GM12874 (cell line): ENCODE data around the gene SLC39A13.

Experiments used
- TF ChIP-seq, protein P1 (sequence below): IDR thresholded peaks from 2 replicates; pipeline ENCODE4 v1.5.1; 2011; ENCODE audit warnings: low read depth, mild to moderate bottlenecking, control low read depth, low read length, moderate library complexity; ENCODE audit not compliant: insufficient read depth

The SLC39A13 gene

DNA sequence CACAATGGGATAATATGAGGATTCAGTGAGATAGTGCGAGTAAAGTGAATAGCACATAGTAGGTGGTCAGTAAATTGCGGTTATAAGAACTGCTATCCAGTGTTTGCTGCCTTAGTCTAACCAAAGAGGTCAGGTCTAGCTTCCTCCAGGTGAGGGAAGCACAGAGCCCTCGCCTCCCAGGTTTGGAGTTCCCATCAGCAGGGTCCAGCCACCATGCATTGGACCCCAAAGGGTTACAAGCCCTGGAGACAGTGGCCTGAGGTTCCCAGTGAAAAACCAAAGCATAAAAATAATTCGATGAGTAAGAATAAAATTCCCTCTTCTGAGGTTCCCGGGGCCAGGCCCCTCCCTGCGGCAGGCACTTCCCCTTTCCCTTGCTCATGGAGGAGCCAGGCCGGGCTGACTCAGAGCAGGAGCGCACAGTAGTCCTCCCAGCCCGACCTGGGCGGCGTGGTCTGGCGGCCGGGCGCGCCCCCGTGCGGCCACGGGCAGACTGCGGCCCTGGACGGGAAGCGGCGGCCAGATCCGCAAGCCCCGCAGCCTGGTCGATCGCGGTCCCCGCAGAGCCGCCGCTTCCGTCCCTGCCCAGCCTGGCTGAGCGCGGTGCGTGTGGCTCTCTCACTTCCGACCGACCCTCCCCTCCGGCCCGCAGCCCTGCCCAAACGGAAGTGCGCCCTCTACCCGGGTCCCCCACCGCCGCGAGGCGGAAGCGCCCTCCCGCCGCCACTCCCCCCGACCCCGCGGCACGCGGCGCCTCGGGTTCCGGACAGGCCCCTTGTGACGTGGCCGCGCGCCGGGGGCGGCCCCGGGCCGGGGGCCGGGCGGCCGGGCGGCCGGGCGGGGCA lies at the start of gene SLC39A13:
Gene SLC39A13, plus strand, starts transcription at position 845 of the 845 bp plus-strand sequence. CDS start 1,505 bp downstream, outside the sequence.
- TF ChIP-seq, protein P1, sequence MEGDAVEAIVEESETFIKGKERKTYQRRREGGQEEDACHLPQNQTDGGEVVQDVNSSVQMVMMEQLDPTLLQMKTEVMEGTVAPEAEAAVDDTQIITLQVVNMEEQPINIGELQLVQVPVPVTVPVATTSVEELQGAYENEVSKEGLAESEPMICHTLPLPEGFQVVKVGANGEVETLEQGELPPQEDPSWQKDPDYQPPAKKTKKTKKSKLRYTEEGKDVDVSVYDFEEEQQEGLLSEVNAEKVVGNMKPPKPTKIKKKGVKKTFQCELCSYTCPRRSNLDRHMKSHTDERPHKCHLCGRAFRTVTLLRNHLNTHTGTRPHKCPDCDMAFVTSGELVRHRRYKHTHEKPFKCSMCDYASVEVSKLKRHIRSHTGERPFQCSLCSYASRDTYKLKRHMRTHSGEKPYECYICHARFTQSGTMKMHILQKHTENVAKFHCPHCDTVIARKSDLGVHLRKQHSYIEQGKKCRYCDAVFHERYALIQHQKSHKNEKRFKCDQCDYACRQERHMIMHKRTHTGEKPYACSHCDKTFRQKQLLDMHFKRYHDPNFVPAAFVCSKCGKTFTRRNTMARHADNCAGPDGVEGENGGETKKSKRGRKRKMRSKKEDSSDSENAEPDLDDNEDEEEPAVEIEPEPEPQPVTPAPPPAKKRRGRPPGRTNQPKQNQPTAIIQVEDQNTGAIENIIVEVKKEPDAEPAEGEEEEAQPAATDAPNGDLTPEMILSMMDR = peak; percentile 88

DNA sequence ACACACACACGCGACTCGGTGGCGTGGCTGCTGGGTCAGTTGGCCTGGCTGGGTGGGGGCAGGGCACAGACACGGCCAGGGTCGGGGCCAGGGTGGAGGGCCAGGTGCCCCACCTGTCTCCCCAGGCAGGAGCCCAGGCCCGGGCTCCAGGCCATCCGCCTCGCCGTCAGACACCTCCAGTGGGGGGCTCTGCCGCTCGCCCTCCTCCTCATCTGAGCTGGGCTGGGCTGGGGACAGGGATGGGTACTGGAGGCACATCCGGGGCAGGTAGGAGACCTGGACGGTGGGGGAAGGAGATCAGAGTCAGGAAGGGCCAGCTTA lies 49.7 kb upstream of the SLC39A13 start:
- TF ChIP-seq, protein P1 = no peak

DNA sequence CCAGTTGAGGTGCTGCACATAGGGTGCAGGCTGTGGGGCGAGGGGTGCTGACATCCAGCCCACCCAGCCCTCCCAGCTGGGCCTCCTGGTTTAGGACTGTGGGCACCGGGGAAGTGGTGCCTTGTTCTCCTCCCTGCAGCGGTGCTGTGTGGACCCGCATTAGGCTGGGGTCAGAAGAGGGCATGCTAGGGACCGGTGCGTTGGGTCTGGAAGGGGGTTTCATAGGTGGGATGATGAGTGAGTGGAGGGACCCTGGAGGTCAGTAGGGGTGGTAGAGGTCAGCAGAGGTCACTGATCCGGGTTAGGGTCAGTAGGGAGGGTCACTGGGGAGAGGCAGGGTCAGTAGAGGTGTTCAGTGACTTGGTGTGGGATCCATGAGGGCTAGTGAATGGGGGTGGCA lies 49.2 kb upstream of the SLC39A13 start:
- TF ChIP-seq, protein P1 = no peak

DNA sequence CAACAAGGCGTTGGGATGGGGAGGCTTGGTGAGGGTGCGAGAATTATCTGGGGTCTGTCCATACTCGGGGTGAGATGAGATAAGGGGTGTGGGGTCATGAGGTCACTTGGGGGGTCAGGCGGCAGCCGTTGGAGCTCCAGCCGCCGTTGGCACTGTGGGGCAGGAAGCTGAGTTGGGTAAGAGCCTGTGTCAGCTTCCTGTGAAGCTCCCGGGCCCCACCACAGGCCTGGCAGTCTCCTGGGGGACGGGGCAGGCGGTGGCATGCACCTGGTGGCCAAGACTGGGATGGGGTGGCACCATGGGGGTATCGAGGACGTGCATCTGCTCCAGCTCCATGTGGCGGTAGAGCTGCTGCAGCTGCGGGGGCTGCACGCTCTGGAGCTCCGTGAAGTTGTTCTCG lies 48.8 kb upstream of the SLC39A13 start:
- TF ChIP-seq, protein P1 = no peak

DNA sequence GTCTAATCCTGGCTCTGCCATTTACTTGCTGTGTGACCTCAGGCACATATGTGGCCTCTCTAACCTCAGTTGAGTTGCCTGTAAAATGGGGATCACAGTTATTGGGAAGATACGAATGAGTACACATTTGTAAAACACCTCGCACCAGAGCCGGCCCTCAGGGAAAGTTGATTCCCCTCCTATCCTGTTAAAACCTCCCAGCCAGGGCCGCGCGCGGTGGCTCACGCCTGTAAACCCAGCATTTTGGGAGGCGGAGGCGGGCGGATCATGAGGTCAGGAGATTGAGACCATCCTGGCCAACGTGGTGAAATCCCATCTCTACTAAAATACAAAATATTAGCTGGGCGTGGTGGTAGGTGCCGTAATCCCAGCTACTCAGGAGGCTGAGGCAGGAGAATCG lies 48.0 kb upstream of the SLC39A13 start:
- TF ChIP-seq, protein P1 = no peak

DNA sequence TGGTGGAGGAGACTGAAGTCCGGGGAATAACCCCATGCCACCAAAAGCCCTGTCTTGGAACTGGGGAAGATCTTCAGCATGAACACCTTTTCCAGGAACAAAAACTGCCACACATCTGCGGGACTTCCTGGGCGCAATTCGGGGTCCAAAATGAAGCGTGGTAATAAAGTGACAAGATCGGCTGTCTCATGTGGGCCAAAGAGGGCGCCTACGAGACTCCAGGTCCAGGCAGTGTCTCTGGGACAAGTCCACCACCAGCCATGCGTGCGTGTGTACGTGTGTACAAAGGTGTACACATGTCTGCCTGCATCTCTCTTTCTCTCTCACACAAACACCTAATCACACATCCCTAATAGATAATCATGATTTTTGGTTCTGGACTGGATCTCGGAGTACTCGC lies 47.0 kb upstream of the SLC39A13 start:
- TF ChIP-seq, protein P1 = no peak

DNA sequence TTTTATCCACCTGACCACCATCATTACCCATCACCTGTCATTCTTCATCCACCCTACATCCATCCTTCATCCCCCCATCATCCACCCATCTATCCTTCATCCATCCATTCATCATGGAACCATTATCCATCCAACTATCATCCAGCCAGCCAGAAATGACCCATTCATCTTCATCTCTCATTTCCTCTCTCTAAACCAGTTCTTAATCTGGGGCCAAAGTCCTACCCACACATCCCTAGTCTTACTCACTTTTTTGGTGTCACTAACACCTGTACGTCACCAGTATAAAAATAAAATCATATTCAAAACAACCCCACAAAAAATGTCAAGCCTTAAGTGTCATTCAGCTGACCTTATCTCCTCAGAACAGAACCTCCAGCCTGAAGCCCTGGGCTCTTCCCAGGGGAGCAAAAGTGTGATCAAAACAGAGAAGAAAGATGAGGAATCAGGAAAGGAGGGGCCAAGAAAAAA lies 42.3 kb upstream of the SLC39A13 start:
- TF ChIP-seq, protein P1 = no peak
